ENCODE data around the gene CDT1.

DNA sequence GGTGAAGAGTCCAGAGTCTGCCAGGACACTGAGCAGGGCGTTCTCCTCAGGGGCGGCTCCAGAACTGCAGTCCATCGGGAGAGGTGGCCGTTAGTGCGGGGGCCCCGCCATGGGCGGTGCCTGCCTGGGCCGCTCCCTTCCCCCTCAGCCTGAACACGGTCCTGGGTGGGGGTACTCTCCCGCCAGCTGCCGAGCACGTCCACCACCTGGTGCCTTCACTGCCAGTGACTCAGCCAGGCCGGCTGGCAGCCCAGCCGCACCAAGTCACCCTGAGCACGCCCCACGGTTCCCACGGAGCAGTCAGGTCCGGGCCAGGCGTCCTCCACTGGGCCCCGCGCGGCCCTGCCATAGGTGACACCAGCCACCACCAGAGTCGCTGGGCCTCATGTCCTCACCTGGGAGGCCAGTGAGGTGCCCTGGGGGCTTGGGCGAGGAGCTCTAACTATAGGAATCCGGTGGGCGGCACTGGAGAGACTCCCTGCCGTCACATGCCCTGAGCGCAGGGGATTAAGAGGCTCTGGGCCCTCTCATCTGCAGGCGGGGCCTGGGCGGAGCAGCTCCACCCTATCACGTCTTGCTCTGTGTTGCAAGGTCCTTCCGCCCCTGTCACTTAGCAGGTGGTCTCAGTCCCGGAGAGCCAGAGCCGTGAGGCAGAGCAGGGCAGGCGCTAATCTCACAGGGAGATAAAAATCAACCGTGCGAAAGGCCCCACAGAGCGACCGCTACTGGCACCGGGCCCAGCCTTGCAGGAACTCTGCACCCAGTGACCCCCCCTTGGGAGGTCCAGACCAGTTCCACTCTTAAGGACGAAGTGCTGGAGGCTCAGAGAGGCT, 32.9 kb upstream of the CDT1 start:
- TF ChIP-seq, protein P1, sequence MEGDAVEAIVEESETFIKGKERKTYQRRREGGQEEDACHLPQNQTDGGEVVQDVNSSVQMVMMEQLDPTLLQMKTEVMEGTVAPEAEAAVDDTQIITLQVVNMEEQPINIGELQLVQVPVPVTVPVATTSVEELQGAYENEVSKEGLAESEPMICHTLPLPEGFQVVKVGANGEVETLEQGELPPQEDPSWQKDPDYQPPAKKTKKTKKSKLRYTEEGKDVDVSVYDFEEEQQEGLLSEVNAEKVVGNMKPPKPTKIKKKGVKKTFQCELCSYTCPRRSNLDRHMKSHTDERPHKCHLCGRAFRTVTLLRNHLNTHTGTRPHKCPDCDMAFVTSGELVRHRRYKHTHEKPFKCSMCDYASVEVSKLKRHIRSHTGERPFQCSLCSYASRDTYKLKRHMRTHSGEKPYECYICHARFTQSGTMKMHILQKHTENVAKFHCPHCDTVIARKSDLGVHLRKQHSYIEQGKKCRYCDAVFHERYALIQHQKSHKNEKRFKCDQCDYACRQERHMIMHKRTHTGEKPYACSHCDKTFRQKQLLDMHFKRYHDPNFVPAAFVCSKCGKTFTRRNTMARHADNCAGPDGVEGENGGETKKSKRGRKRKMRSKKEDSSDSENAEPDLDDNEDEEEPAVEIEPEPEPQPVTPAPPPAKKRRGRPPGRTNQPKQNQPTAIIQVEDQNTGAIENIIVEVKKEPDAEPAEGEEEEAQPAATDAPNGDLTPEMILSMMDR (IDR thresholded peaks at IDR 0.05): no peak
- TF ChIP-seq POLR2A (IDR thresholded peaks at IDR 0.05) (no peak), POLR2AphosphoS5 (IDR thresholded peaks at IDR 0.05; ENCODE audit: insufficient read depth in 1 of 2, low read depth in 1 of 2) (peak; percentile 58 to 70)

Data from vagina (tissue), 2 donors.